Suprapubic skin (tissue), 3 donors: ENCODE measurements around the gene CFH.

Experiments used
- CTCF ChIP-seq, 2 donors: fragments of 200-600 bp in 1 of 2; fragments of 450-650 bp in 1 of 2; sonication (generic) in 1 of 2; IDR thresholded peaks; one replicate each; pipeline ENCODE4 v1.5.1; 2016 to 2019; ENCODE audit warnings: antibody characterized with exemption in 2 of 2, mild to moderate bottlenecking in 1 of 2, moderate library complexity in 1 of 2
- EP300 ChIP-seq: sonication (generic); formaldehyde crosslinking; IDR thresholded peaks from one replicate; pipeline ENCODE4 v1.6.1; 2017; ENCODE audit warnings: antibody characterized with exemption
- POLR2A ChIP-seq, 2 donors: fragments of 450-650 bp; IDR thresholded peaks; one replicate each; pipeline ENCODE4 v1.6.1; 2017; ENCODE audit warnings: antibody characterized with exemption in 2 of 2, mild to moderate bottlenecking in 2 of 2, moderate library complexity in 2 of 2

GRCh38 chr1:196732526-196732925 is 80.7 kb downstream of the CFH start:
- TF ChIP-seq EP300: no peak
- TF ChIP-seq CTCF (IDR thresholded peaks at IDR 0.05): no peak
- TF ChIP-seq POLR2A (IDR thresholded peaks at IDR 0.05): no peak
